Stimulated activated CD4-positive, alpha-beta T cell treated with anti-CD3 and anti-CD28 coated beads, Interleukin-2, amount 100 ng/mL, for 48 hours (primary cell): ENCODE results near the gene JMJD1C.
"Not testable (repeated sequence)": the region's sequence is repeated elsewhere in the genome, so short reads cannot be mapped to it uniquely, and the experiment has no call there.

Experiments
- DNase-seq, 2 donors: peaks; one replicate each; pipeline ENCODE4 v3.0.0-alpha.2; 2020

JMJD1C gene

DNA sequence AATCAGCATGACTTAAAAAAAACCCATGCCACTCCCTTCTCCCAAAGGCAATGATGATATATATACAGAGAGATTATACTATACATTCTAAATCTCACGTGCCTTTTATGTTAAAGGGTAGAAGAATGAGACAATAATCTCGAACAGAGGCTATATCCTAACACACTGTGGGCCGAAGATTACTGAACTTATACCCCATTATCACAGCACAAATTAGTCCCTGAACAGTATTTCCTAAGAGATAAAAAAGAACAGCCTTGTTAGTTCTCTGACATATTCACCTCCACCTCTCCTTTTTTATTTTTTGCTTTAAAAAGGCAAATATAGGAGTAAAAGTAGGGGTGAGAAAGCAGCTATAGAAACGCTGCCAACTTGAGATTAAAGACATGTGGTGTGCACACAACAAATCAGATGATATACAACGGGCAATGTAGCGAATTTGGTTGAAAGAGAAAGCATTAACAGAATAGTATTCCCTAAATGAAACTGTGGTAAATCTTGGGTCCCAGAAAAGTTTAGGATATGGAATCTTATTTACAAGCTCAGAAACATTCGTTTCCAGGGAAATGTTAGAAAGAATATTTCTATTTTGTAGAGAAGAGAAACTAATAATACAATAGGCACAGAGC, 69.5 kb downstream of the JMJD1C start:
- DNase-seq: no peak

DNA sequence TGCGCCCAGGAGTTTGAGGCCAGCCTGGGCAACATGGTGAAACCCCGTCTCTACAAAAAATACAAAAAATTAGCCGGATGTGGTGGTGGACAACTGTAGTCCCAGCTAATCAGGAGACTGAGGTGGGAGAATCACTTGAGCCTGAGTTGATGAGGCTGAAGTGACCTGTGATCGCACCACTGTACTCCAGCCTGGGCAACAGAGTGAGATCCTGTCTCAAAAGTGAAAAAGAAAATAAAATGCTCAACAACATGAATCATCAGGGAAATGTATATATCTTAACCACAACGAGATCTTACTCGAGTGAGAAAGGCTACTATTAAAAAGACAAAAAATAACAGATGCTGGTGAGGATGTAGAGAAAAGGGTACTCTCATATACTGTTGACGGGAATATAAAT, 72.7 kb downstream of the JMJD1C start:
- no peak for DNase-seq

DNA sequence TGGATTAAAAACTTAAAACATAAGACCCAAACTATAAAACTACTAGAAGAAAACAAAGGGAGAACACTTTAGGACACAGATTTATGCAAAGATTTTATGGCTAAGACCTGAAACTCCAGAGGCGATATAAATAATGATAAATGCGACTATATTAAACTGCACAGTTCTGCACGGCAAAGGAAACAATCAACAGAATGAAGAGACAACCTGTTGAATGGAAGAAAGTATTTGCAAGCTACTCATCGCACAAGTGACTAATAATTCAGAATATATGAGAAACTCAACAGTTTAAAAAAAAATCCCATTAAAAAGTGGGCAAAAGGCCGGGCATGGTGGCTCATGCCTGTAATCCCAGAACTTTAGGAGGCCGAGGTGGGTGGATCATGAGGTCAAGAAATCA, 73.6 kb downstream of the JMJD1C start:
- no peak for DNase-seq

DNA sequence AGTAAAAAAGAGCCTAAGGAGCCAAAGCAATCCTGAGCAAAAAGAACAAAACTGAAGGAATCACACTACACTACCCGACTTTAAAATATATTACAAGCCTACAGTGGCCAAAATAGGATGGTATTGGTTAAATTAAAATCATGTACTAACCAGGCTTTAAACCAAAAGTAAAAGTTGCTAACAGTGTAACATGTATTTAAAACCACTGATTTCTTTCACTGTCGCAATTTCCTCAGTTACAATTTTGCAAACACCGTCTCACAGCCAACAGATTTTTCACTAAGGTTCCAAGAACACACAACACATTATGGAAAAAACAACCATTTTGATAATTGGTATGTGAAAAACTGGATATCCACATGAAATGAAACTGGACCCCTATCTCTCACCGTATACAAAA, 74.0 kb downstream of the JMJD1C start:
- DNase-seq: no peak

DNA sequence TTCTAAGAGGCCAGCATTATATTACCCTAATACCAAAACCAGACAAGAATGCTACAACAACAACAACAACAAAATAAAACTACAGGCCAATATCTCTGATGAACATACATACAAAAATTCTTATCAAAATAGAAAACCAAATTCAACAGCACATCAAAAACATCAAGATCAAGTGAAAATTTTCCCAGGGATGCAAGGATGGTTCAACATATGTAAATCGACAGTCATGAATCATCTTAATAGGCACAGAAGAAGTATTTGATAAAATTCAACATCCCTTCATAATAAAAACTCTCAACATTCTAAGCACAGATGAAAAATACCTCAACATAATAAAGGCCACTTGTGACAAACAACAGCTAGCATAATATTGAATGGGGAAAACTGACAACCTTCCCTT, 75.3 kb downstream of the JMJD1C start:
- no peak for DNase-seq

DNA sequence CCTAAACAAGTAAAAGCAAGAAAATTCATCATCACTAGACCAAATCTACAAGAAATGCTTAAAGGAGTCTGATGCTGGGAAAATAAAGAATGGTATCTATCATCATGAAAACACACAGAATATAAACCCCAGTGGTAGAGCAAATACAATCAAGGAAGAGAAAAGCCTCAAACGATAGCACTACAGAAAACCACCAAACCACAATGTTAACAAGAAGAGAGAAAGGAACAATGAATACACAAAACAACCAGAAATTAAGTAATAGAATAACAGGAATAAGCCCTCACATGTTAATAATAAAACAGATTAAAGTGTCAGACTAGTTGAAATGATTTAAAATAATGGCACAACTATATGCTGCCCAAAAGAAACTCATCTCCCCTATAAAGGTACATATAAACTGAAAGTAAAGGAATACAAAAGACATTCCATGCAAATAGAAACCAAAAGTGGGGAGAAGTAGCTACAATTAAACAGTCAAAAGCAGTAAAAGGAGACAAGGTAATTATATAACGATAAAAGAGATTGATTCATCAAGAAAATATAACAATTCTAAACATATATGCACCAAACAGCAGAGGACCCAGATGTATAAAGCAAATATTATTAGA, 77.3 kb downstream of the JMJD1C start:
- no peak for DNase-seq

DNA sequence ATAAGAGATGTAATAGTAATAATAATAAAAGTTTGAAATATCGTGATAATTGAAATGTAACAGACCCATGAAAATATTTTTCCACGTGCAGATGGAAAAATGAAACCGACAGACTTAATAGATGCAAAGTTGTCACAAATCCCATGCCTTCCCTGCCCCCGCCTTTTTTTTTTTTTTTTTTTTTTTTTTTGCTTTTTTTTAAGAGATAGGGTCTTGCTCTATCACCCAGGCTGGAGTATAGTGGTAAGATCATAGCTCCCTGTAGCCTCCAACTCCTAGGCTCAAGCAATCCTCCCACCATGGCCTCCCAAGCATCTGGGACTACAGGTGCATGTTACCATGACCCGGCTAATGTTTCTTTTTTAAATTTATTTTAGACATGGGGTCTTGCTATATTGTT, 80.5 kb downstream of the JMJD1C start:
- DNase-seq: no peak

DNA sequence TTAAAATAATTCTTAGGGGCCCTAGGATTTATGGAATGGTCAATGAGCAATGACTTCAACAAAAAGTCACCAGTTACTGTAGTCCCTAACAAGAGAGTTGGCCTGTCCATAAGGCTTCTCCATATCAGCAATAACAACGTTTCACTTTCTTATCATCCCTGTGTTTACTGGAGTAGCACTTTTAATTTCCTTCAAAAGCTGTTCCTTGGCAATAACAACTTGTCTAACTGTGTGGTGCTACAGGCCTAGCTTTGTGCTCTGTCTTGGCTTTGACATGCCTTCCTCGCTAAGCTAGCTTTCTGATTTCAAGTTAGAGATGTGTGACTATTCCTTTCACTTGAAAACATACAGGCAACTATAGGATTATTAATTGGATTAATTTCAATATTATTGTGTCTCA, 81.1 kb downstream of the JMJD1C start:
- no peak for DNase-seq

DNA sequence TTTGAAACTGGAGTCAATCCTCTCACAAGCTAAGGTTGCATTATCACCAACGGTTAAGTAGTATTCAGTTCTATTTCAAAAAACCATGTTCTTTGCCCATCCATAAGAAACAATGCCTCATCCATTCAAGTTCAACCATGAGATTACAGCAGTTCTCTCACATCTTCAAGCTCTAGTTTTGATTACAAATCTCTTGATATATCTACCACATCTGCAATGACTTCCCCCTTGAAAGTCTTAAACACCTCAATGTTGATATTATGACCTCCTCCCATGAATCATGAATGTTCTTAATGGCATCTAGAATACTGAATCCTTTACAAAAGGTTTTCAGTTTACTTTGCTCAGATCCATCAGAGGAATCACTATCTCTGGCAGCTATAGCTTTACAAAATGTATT, 81.8 kb downstream of the JMJD1C start:
- no peak for DNase-seq

DNA sequence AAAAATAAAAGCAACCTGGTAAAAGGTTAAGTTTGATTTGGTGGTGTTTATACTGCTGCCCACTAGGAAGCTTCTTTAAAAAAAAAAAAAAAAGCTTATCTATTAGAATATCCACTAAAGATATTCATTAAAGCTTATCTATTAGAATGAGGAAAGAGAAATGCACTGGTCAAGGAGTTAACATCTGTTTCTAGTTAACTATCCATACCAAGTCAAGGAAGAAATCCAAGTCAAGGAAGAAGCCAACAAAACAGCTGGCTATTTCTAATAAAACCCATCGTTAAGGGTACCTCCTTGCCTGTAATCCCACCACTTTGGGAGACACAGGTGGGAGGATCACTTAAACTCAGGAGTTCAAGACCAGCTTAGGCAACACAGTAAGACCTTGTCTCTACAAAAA, 82.6 kb downstream of the JMJD1C start:
- DNase-seq: no peak

DNA sequence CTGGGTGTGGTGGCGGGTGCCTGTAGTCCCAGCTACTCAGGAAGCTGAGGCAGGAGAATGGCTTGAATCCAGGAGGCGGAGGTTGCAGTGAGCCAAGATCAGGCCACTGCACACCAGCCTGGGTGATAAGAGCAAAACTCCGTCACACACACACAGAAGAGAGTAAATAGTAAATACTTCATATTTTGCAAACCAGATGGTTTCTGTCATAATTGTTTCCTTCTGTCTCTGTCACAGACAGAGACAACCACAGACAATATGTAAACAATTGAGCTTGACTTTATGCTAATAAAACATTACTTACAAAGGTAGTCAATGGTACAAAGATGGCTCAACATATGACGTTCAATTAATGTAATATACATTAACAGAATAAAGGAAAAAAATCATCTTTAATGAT, 83.7 kb downstream of the JMJD1C start:
- no peak for DNase-seq

DNA sequence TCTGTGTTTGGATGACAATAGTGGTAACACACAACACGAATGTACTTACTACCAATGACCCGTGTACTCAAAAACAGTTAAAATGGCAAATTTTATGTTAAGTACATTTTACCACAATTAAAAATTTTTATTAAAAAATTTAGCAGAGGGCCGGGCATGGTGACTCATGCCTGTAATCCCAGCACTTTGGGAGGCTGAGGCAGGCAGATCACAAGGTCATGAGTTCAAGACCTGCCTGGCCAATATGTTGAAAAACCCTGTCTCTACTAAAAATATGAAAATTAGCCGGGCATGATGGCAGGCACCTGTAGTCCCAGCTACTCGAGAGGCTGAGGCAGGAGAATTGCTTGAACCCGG, 88.5 kb downstream of the JMJD1C start:
- DNase-seq: not testable (repeated sequence)

DNA sequence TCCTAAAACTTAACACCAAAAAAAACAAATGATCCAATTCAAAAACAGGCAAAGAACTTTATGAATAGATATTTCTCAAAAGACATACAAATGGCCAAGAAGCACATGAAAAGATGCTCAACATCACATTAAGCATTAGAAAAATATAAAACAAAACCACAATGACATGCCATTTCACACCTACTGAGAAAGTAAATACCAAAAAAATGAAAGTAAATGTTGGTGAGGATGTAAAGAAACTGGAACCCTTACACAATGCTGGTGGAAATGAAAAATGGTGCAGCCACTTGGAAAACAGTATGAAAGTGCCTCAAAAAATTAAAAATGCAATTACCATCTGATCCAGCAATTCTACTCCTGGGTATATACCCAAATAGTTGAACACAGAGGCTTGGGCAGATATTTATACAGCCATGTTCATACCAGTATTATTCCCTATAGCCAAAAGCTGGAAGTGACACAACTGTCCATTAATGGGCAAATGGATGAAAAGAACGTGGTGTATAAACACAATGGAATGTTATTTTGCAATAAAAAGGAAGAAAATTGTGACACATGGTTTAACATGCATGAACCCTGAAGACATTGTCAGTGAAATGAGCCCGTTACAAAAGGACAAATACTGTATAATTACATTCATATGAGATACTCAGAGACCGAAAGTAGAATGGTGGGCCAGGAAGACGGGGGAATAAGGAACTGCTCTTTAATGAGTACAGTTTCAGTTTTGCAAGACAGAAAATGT, 89.0 kb downstream of the JMJD1C start:
- no peak for DNase-seq

DNA sequence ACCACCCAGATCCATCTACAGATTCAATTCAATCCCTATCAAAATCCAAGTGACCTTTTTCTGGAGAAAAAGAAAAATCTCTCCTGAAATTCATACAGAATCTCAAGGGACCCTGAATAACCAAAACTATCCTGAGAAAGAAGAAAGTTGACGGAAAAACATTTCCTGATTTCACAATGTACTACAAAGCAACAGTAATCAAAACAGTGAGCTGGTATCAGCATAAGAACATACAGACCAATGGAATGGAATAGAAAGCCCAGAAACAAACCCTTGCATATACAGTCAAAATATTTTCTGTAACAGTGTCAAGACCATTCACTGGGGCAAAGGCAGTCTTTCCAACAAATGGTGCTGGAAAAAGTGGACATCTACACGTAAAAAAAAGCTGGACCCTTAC, 89.9 kb downstream of the JMJD1C start:
- DNase-seq: no peak

DNA sequence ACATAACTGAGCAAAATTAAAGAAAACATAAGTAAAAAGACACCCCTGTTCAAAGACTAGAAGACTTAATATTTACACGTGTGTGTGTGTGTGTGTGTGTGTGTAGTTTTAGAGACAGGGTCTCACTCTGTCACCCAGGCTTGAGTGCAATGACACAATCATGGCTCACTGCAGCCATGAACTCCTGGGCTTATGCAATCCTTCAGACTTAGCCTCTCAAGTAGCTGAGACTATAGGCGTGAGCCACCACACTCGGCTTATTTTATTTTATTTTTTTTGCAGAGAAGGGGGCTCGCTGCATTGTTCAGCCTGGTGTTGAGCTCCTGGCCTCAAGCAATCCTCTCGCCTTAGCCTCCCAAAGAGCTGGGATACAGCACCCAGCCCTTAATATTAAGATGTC, 90.3 kb downstream of the JMJD1C start:
- DNase-seq: no peak

DNA sequence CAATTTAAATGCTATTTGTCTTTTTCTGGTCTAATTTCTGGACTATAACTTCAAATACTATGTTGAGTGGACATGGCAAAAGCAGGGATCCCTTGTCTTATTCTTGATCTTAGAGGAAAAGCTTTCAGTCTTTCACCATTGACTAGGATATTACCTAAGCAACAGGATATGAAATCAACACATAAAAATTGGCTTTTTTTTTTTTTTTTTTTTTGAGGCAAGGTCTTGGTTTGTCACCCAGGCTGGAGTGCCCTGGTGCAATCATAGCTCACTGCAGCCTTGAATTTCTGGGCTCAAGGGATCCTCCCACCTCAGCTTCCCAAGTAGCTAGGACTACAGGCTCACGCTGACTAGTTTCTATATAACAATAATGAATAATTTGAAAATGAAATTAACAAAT, 90.8 kb downstream of the JMJD1C start:
- no peak for DNase-seq

DNA sequence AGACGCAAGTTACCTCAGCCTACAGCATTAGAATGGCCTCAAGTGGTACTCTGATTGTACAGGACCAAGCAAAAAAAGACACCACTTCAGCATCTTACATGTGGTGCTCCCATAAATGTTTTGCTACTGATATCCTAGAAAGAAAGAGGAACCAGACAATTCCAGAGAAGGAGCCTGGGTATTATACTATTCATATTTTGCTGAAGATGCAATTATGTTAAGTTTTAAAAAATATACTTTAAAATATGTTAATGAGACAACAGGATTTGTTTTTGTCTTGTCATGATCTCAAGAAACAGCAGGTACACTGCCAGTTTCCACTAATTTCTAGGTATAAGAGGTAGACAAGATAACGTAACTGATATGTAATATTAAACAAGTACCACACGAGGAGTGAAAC, 92.6 kb downstream of the JMJD1C start:
- no peak for DNase-seq

DNA sequence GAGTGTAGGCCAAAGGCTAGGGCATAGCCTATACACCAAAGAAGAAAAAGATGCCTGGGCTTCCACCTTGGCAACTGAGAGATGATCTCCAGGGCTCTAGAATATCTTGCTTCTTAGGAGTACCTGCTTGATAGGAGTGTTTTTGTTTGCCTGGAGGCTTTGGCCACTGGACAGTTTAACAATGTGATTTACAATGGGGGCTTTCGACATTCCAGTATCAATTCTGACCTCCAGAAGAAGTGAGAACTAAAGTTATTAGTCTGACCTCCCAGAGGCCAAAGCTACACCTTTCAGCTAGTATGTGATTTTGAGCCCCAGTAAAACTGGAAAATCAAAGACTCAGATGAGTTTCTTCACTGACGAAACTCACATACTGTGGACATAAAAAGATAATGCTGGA, 96.1 kb downstream of the JMJD1C start:
- no peak for DNase-seq

DNA sequence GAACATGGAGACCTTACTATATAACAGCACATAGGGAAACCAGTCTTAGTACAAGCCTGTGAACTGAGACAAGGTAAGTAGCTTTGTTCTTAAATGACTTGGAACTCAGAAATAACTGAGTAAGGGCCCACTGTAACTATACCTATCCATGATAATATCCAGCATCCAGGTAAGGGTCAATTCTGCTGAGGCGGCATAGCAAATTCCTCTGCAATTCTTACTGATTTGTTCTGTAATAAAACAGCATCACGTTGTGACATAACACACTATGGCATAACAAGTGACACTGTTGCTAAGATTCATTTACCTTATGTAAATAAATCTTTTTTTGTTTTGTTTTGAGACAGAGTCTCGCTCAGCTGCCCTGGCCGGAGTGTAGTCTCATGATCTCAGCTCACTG, 97.4 kb downstream of the JMJD1C start:
- DNase-seq: no peak

DNA sequence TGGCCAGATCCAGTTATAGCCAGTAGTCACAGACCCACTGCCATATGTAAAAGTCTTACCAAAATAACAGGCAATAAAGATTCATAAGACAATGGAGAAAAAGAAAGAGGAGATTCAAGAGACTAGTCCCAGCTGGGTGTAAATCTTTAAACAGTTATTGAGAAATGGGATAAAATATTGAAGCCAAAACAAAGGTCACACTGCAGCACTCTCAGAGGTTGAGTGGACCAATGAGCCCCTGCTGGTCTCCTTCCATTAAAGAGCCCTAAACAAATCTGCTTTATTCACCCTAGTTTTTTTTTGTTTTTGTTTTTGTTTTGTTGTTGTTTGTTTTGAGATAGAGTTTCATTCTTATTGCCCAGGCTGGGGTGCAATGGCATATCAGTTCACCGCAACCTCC, 98.8 kb downstream of the JMJD1C start:
- no peak for DNase-seq

DNA sequence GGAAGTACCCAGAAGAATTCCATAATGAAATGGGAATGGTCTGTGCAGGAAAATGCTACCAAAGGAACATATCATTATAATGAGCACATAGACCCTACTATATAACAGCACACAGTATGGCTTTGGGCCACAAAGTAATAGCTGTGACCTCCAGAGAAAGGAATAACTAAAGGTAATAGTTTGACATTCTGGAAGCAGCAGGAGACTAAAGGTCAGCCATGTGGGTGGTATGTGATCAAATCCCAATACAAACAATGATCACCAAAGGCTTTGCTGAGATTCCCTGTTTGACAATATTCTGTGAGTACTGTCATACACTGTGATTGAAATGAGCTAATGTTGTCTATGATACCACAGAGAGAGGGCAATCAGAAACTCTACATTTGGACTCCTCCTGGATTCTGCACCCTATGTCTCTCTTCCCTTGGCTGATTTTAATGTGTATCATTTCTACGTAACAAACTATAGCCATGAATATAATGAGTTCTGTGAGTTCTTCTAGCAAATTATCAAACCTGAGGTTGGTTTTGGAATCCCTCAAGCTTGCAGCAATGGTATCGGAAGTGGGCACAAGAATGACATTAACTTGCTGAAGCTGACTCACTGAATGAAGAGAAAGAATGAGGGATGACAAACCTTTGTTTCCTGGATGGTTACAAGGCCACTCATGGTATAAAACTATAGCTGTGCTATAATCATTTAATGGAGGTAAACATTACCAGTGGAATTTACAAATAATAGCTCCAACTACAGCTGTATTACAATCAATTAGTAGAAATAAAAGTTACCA, 99.6 kb downstream of the JMJD1C start:
- no peak for DNase-seq

DNA sequence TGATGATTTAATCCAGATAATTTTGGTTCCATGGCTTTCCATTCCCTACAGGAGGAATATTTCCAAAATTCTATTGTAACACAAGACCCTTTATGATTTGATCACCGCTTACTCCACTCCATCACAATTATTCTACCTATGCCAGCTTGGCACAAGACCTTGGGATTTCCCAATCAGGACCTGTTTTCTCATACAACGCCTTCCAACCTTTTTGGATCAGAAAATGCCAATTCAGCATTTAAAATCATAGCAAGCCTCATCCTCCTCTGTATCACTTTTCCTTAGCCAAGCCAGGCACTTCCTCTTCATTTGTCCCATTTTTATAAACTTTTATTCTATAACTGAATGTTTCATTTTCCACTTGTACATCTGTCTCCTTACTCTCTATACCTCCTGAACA, 100.9 kb downstream of the JMJD1C start:
- no peak for DNase-seq

DNA sequence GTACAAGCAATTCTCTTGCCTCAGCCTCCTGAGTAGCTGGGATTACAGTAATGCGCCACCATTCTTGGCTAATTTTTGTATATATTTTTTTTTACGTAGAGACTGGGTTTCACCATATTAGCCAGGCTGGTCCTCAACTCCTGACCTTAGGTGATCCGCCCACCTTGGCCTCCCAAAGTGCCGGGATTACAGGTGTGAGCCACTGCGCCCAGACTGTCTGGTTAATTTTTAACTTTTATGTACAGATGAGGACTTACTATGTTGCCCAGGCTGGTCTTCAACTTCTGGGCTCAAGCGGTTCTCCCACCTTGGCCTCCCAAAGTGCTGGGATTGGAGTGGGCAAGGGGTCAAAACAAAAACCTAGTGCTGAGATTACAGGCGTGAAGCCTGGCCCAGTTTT, 101.8 kb downstream of the JMJD1C start:
- no peak for DNase-seq

DNA sequence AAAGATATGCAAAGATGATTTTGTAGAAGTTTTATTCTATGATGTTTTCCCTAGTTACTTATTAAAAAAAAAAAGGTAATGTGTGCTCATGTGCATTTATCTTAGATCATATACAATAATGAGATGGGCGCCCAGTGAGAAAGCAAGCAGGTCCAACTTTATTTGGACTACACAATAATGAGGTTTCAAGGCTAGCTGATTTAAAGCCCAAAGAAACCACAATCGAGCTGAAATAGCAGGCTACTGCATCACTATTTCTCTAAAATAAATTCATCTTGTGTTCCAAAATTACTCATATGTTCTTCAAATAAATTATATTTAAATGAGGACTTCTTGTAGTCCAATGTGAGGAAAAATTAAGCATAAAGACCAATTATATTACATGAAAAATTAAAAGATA, 110.1 kb downstream of the JMJD1C start:
- DNase-seq: no peak
